HL-60/S4 treated with phorbol 12-myristate 13-acetate at 8.2 ng/mL for 4 days and 3 days (cell line): ENCODE results near the gene LY6G6F.
"Not testable (repeated sequence)": the region's sequence is repeated elsewhere in the genome, so short reads cannot be mapped to it uniquely, and the experiment has no call there.

Experiments used
- in situ Hi-C: fragments of 300-500 bp; cut with MboI; formaldehyde crosslinking; loops from 2 replicates; pipeline ENCODE4 v1.15.0; 2022; ENCODE audit warnings: low sequenced_read_pairs

LY6G6F gene

GRCh38 chr6:31700740-31701401 is 5.8 kb upstream of the LY6G6F start:
- in situ Hi-C loops: no loop called here

- in situ Hi-C loops: no loop called here
Observed at GRCh38 chr6:31701666-31702404, 4.8 kb upstream of the LY6G6F start.

- in situ Hi-C loops: no loop called here
Observed at GRCh38 chr6:31702405-31702818, 4.3 kb upstream of the LY6G6F start.

- in situ Hi-C loops: no loop called here
Observed at GRCh38 chr6:31702819-31703716, 3.6 kb upstream of the LY6G6F start, which contains the start of gene ABHD16A. ABHD16A (minus strand) TSS chr6:31703324; CDS start chr6:31703281, 43 bp downstream.

- in situ Hi-C loops: no loop called here
Observed at GRCh38 chr6:31705931-31706330, 735 bp upstream of the LY6G6F start.

GRCh38 chr6:31707701-31708100 is 1.0 kb downstream of the LY6G6F start:
- in situ Hi-C loops: no loop called here

- in situ Hi-C loops: no loop called here
Observed at GRCh38 chr6:31708224-31708623, 1.6 kb downstream of the LY6G6F start.

GRCh38 chr6:31709157-31709556 is 2.5 kb downstream of the LY6G6F start:
- in situ Hi-C loops: not testable (repeated sequence)

- in situ Hi-C loops: no loop called here
Observed at GRCh38 chr6:31710523-31711219, 4.0 kb downstream of the LY6G6F start.

- in situ Hi-C loops: no loop called here
Observed at GRCh38 chr6:31711233-31711632, 4.6 kb downstream of the LY6G6F start.

GRCh38 chr6:31712296-31712695 is 5.6 kb downstream of the LY6G6F start:
- in situ Hi-C loops: no loop called here

- in situ Hi-C loops: no loop called here
Observed at GRCh38 chr6:31713465-31713864, 6.8 kb downstream of the LY6G6F start.

GRCh38 chr6:31713991-31714684 is 7.5 kb downstream of the LY6G6F start:
- in situ Hi-C loops: no loop called here

GRCh38 chr6:31715022-31715958 is 8.6 kb downstream of the LY6G6F start, which contains the start of gene LY6G6D:
LY6G6D (plus strand) TSS chr6:31715348; CDS start chr6:31715356, 8 bp downstream.
- in situ Hi-C loops: no loop called here

GRCh38 chr6:31717499-31718222 is 11.0 kb downstream of the LY6G6F start:
- in situ Hi-C loops: no loop called here

GRCh38 chr6:31718265-31718664 is 11.6 kb downstream of the LY6G6F start:
- in situ Hi-C loops: no loop called here

GRCh38 chr6:31719001-31719400 is 12.3 kb downstream of the LY6G6F start:
- in situ Hi-C loops: no loop called here

GRCh38 chr6:31720196-31720770 is 13.6 kb downstream of the LY6G6F start:
- in situ Hi-C loops: no loop called here
